ENCODE data around the gene SNRPB.

GRCh38 chr20:2449386-2449785, 21.2 kb downstream of the SNRPB start:
- TF ChIP-seq, protein P1, sequence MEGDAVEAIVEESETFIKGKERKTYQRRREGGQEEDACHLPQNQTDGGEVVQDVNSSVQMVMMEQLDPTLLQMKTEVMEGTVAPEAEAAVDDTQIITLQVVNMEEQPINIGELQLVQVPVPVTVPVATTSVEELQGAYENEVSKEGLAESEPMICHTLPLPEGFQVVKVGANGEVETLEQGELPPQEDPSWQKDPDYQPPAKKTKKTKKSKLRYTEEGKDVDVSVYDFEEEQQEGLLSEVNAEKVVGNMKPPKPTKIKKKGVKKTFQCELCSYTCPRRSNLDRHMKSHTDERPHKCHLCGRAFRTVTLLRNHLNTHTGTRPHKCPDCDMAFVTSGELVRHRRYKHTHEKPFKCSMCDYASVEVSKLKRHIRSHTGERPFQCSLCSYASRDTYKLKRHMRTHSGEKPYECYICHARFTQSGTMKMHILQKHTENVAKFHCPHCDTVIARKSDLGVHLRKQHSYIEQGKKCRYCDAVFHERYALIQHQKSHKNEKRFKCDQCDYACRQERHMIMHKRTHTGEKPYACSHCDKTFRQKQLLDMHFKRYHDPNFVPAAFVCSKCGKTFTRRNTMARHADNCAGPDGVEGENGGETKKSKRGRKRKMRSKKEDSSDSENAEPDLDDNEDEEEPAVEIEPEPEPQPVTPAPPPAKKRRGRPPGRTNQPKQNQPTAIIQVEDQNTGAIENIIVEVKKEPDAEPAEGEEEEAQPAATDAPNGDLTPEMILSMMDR (IDR thresholded peaks at IDR 0.05; ENCODE audit: low read depth, low read length, poor library complexity, severe bottlenecking), result no peak
- no peak for TF ChIP-seq EZH2phosphoT487 (IDR thresholded peaks at IDR 0.05; ENCODE audit: borderline replicate concordance, low read length)
